GM18867 (cell line): ENCODE results near the gene C14orf132.
"Not testable (repeated sequence)": the region's sequence is repeated elsewhere in the genome, so short reads cannot be mapped to it uniquely, and the experiment has no call there.

Experiments
- ATAC-seq: cut with Tn5 transposase; IDR thresholded peaks from one replicate; pipeline ENCODE4 v1.9.1; 2021; ENCODE audit warnings: mild to moderate bottlenecking, moderate library complexity; ENCODE audit not compliant: unreplicated experiment

C14orf132 gene

DNA sequence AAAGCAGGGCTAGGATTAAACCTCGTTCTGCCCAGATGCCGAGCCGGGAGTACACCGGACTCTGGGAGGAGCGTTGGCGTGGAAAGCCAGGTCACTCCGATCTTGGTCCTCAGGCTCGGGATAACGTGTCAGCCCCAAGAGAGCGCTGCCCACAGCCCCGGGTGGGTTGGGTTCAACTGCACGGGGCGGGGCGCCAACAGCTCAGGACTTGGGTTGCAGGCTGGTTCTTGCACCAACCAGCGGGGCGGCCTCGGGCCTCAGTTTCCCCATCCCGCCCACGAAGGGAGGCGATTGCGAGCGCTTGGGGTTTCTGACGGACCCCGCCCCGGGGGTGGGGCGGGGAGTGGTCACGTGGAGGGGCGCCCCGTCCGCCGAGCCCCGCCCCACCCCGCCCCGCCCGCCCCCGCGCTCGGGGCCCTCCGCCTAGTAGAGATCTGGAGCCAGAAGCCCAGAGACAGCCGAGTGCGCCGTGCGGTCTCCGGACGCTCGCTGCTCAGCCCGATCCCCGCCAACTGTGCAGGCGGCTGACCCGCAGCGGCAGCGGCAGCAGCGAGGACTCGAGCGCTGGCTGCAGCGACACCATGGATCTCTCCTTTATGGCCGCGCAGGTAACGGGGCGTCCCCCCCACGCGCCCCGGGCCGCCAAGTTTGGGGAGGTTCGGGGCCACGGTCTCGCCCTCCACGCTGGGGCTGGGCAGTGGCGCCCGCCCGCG lies at the start of gene C14orf132:
C14orf132 (plus strand) TSS at position 443 of the 713 bp plus-strand sequence; CDS start at position 582, 139 bp downstream.
- ATAC-seq = no peak

DNA sequence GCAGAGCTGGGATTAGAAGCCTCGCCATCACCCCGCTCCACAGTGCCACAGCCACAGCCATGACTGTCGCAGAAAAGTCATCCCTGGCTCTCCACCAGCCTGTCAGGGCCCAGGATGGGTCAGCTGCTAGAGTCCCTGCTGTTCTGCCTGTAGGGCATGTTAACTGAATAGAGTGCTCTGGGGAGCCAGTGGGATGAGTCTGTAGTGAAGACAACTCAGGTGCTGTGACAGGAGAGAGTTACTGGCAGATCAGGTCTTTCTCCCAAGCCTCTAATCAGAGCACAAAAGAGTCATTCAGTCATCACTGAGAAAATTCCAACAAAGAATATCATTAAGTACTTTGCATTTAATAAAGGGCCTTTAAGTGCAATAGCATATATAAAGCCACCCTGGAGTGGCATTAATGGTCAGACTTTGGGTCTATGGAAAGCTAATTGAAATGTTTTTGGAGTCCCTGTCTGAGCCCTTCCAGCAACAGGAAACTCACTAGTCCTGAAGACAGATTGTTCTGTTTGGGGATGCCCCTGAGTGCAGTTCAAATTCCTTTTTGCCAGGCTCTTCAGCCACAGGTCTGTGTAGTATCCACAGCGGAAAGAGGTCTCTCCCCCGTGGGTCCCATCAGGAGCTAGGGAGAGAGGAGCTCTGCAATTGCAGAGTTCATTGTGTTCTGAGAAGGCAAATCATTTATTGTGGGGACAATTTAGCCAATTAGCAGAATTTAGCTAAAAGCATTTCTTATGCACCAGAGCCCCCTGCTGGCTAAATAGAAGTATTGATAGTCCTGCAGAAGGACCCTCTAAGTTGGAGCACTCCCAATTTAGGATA lies 45.2 kb upstream of the C14orf132 start:
- no peak for ATAC-seq

DNA sequence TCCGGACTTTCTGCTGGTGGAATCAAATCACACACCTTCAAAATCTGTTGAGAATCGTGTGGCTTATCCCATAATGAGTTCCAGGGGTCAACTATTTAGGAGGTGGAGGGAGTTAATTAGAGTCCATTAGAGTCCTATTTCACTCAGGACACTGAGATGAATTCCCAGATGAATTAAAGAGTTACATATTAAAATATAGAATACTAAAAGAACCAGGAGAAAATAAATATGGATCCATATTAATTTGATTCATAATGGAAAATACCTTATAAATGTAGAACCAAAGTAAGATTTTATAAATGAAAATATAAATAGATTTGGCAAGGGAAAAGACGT lies 44.6 kb upstream of the C14orf132 start:
- ATAC-seq = no peak

DNA sequence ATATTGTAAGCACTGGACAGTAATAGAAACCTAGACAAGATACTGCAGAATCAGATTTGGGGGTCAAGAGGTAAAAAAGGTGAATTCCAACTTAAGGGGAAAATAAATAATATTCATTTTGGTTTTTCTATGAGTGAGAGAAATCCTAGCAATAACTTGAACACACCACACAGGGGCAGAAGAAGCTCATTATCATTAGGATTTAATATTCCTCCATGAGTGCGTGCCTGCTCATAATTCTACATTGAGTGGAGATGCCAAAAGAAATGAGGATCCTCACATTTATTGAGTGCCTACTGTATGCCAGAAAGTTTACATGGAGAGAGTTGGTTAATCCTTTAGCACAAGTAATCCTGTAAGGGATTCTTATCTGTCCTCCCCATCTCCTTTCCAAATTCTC lies 40.5 kb upstream of the C14orf132 start:
- ATAC-seq = no peak

GRCh38 chr14:96001866-96002497 lies 37.2 kb upstream of the C14orf132 start:
- ATAC-seq = no peak

GRCh38 chr14:96002498-96002884 lies 36.7 kb upstream of the C14orf132 start:
- no peak for ATAC-seq

GRCh38 chr14:96011131-96011530 lies 28.0 kb upstream of the C14orf132 start:
- ATAC-seq = no peak

GRCh38 chr14:96011607-96012006 lies 27.6 kb upstream of the C14orf132 start:
- no peak for ATAC-seq

- ATAC-seq = not testable (repeated sequence)
Observed at GRCh38 chr14:96012757-96013156, 26.4 kb upstream of the C14orf132 start.

DNA sequence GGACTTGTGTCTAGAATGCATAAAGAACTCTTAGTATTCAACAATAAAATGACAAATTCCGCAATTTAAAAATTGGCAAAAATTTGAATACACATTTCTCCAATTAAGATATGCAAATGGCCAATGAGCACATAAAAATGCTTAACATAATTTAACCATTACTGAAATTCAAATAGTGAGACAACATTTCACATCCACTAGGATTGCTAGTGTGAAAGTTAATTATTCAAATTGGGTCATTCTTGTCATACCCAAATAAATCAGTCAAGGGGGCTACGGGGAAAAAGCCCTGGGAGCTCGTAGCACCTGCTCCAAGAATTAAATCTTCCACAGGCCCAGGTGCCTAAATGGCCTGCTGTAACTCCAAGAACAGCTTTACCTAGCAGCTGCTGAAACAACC lies 25.0 kb upstream of the C14orf132 start:
- ATAC-seq = no peak

GRCh38 chr14:96016501-96017160 lies 22.5 kb upstream of the C14orf132 start:
- no peak for ATAC-seq

- ATAC-seq = no peak
Observed at GRCh38 chr14:96017882-96018281, 21.3 kb upstream of the C14orf132 start.

DNA sequence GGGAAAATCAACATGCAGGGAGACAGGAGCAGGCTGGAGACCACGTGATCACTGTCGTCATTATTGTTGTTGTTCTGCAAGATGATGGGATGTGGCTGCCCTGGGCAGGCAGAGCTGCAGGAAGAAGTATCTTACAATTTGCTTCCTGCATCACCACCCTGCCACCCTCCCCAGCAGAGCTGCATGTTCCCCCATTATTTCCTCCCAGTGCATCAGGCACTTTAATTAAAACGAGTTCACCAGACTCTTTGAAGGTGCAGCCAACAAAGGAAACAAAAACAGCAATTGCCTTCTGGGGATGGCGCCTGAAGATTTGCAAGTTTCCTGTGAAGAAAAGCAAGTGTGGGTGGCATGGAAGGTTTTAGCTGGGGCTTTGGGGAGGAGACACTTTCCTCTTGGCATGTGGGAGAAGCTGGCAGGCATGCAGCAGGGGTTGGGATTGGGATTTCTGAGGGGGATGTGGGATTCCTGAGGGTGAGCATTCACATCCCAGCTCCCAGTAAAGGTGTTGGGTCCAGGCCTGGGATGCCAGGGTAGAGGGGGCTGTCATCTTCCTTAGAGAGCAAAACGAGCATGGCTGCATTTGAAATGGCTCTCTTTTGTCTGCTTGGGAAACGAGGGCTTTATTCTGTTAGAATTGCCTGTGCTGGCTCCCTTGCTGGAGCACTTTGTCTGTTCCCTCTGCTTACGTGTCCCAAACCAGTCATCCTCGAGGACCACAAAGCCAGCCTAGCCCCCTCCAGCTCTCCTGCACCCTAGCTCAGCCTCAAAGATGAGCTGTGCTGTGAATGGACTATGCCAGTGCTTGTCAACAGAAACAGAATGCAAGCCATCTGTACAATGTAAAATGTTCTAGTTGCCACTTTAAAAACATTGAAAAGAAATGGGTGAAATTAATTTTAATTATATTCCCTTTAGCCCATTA lies 11.5 kb upstream of the C14orf132 start:
- no peak for ATAC-seq

DNA sequence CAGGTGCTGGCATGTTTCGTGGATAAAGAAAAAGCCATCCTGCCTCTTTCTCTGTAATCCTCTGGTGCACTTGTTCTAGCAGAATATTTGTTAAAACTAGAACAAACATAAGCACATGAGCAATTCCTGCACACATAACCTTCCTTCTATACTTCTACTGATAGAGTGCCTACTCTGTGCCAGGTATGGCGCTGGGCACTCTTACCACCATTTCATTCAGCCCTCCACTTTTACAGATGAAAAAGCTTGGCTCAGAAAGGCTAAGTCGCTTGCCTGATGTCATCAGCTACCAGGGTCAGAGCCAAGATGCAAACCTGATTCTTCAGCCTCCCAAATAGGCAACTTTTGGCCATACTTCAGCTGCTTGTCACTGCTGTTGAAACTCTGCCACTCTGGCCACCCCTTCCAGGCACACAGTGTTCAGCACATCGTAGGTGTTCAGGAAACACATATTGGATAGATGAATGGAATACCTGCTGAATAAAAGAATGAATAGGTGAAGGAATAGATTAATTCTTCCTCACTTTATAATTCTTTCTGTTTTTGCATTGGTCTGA lies 10.0 kb upstream of the C14orf132 start:
- no peak for ATAC-seq

- no peak for ATAC-seq
Observed at GRCh38 chr14:96030108-96030760, 8.9 kb upstream of the C14orf132 start.

GRCh38 chr14:96031691-96032090 lies 7.5 kb upstream of the C14orf132 start:
- ATAC-seq = no peak

GRCh38 chr14:96035456-96035855 lies 3.7 kb upstream of the C14orf132 start:
- no peak for ATAC-seq

- no peak for ATAC-seq
Observed at GRCh38 chr14:96037891-96038557, 1.1 kb upstream of the C14orf132 start.

GRCh38 chr14:96038558-96038919 lies 623 bp upstream of the C14orf132 start:
- ATAC-seq = no peak
